T47D (cell line): Measurements from ENCODE around the gene SELENBP1.
"Not testable (repeated sequence)": the region's sequence is repeated elsewhere in the genome, so short reads cannot be mapped to it uniquely, and the experiment has no call there.

Experiments
- DNase-seq, 2 experiments: peaks; one replicate each; pipeline versions ENCODE4 v3.0.0 to v3.0.0-alpha.2; 2011 to 2012; ENCODE audit warnings: low read depth in 1 of 2, low spot score in 1 of 2
- JUND ChIP-seq: IDR thresholded peaks from 2 replicates; pipeline ENCODE4 v1.6.1; 2012; ENCODE audit warnings: low read depth
- in situ Hi-C: cut with HindIII; loops from 2 replicates; pipeline ENCODE4 v1.10.0; 2016; ENCODE audit warnings: low sequenced_read_pairs, low pct_unique_long_range_greater_than_20kb

SELENBP1 gene

GRCh38 chr1:151401125-151401788 lies 28.8 kb upstream of the SELENBP1 start:
- in situ Hi-C loops, result no loop called here
- DNase-seq, result no peak
- TF ChIP-seq JUND, result no peak

DNA sequence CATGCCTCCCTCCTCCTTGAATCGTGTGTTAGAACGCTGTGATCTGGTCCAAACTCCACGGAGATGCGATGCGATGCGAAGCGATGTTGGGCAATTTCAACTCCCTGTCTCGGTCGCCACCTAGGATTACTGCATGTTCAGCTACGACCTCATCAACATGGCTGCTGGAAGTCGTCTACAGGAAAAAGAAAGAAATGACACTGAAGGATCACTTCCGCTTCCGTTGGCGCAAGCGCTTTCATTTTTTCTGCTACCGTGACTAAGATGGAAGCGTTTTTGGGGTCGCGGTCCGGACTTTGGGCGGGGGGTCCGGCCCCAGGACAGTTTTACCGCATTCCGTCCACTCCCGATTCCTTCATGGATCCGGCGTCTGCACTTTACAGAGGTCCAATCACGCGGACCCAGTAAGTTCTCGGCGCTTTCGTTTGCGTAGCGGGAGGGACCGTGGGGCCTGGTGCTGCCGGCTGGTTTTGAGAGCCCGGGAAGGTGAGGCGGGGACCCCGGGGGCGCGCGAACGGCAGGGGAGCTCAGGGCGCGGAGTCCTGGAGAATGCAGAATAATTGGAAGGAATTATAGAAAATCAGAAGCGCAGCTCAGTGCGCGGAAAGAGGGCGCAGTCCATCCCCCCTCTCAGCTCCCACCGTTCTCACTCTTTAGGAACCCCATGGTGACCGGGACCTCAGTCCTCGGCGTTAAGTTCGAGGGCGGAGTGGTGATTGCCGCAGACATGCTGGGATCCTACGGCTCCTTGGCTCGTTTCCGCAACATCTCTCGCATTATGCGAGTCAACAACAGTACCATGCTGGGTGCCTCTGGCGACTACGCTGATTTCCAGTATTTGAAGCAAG lies 27.0 kb upstream of the SELENBP1 start, which contains the start of gene PSMB4:
TSS of gene PSMB4 (plus strand) at position 250 of the 848 bp plus-strand sequence. CDS start at position 265, 15 bp downstream.
- TF ChIP-seq JUND, result no peak

GRCh38 chr1:151396265-151396664 lies 23.8 kb upstream of the SELENBP1 start:
- in situ Hi-C loops, DNase-seq: not testable (repeated sequence)

More for the DNA sequence above, 27.0 kb upstream of the SELENBP1 start, which contains the start of gene PSMB4:
- in situ Hi-C loops, result no loop called here
- DNase-seq, result peak; percentile 90 to 96

DNA sequence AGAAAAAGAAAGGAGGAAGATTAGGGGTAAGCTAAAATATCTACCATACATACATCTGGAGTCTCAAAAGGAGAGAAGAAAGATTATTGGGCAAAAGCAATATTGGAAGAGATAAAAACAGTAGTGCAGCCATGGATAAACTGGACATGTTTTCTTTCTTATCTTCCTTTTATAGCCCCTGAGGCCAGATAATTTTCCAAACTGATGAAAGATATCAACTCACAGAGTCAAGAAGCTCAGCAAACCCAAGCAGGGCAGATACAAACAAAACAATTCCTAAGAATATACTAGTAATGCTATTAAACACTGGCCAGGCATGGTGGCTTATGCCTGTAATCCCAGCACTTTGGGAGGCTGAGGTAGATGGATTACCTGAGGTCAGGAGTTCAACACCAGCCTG lies 21.1 kb upstream of the SELENBP1 start:
- in situ Hi-C loops, result no loop called here
- TF ChIP-seq JUND, result no peak
- DNase-seq, result no peak

GRCh38 chr1:151391079-151391563 lies 18.6 kb upstream of the SELENBP1 start:
- no peak for DNase-seq
- in situ Hi-C loops, result no loop called here
- TF ChIP-seq JUND, result no peak

GRCh38 chr1:151390221-151391078 lies 17.9 kb upstream of the SELENBP1 start:
- DNase-seq, in situ Hi-C loops: not testable (repeated sequence)

DNA sequence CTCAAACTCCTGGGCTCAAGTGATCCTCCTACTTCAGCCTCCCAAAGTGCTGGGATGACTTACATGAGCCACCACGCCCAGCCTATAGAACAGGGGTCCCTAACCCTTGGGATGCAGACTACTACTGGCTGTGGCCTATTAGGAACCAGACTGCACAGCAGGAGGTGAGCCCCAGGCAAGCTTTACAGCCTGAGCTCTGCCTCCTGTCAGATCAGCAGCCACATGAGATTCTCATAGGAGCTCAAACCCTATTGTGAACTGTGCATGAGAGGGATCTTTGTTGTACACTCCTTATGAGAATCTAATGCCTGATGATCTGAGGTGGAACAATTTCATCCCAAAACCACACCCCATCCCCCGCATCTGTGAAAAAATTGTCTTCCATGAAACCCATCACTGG lies 13.5 kb upstream of the SELENBP1 start:
- no peak for TF ChIP-seq JUND
- DNase-seq, result no peak
- in situ Hi-C loops, result no loop called here

DNA sequence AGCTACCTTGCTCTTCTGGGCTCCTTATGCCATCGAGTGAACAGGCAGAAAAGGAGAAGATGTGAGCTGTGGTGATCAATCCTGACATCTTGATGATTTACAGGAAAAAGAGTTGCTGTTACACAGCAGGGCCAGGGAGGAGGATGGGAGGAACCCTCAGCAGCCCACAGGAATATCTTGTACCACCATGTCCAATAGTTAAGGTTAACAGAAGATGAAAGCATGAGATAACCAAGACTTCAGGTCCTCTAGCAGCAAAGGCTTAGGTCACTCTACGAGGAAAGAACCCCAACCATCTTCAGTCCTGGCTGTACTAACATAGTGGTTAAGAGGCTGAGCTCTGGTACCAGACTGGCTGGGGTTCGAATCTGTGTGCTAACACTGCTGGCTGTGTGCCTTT lies 12.1 kb upstream of the SELENBP1 start:
- DNase-seq, result no peak
- TF ChIP-seq JUND, result no peak
- in situ Hi-C loops, result no loop called here

DNA sequence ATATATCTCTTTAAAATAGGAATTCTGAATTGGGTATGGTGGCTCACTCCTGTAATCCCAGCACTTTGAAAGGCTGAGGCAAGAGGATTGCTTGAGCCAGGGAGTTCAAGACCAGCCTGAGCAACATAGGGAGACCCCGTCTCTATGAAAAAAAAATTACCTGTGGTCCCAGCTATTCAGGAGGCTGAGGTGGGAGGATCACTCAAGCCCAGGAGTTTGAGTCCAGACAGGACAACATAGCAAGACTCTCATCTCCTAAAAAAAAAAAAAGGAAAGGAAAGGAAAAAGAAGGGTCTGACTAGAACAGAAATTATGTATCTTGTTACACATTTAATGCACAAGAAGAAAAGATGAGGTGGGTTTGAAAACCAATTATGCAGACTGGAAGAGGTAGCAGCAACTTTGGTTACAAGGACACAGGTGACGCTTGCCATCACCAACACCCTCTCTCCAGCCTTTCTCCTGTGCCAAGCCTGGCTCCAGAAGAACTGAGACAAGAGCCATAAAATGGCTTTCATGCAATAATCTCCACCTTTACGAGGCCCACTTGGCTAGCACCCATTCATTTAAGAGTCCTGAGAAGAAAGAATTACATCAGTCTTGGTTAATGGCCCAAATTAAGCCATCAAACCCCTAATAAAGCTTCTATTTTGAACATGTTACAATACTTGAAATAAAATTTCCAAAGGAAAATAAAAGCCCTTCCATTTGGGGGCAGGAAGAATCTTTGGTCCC lies 4.8 kb upstream of the SELENBP1 start:
- in situ Hi-C loops, result no loop called here
- DNase-seq, result no peak
- TF ChIP-seq JUND, result no peak

GRCh38 chr1:151373196-151373595 lies 691 bp upstream of the SELENBP1 start:
- in situ Hi-C loops, result no loop called here

DNA sequence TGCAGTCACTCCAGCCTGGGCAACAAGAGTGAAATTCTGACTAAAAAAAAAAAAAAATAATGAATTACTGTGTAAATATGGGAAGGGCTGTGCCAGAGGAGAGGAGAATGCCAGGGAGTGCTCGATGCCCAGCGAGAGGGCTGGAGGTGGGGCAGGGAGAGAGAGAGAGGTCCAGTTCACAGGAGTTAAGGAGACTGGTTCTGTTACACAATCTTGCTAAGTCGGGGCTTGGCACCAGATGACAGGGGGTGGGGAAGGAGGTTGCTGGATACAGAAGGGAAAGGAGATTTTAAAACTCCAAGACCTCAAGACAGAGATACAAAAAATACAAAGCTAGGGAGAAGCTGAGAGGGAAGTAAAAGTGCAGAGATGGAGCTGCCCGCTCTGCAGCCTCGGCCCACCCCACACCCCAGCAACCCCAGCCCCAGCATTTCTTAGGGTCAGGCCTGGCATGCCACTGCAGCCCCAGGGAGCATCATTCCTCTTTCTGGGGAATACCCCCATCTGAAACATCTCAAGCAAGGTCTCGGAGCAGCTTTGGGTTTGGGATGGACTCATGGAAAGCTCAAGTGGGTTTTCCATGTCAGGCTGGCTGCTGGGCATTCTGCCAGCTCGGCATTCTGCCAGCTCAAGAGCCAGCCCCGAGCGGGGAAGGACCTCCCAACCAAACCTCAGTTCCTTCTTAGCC lies 991 bp downstream of the SELENBP1 start:
- in situ Hi-C loops, result no loop called here
- no peak for TF ChIP-seq JUND
- DNase-seq, result peak in 1 of 2 experiments; percentile 61

More at GRCh38 chr1:151373196-151373595, 691 bp upstream of the SELENBP1 start:
- no peak for TF ChIP-seq JUND
- DNase-seq, result no peak
